WI38 (cell line): ENCODE measurements around the gene SIGLECL1.

Experiments used
- H3K4me3 ChIP-seq: 2 replicates; pipeline ENCODE4 v1.5.1; 2011; ENCODE audit warnings: low read depth, mild to moderate bottlenecking, control low read depth, low read length
- TF ChIP-seq, protein P1 (sequence below): IDR thresholded peaks from 2 replicates; pipeline ENCODE4 v1.5.1; 2012; ENCODE audit warnings: low read depth, mild to moderate bottlenecking, control low read depth, low read length

SIGLECL1 gene

DNA sequence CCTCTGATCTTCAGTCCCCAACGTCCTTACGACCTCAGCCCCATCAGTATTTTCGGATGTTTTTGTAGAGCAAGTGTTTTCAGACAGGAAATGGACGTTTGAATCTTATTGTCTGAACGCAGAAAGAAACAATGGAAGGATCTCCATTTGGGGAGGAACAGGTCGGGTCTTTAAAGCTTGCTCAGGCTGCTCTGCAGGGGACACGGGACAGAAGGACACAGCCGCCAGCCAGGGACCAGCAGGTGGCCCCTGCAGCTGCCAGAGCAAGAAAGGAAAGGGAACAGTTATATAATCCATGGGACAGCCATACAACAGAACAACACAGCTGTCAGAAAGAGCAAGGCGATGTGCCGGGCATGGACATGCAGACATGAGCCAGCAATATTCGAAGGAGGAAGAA lies 42.1 kb downstream of the SIGLECL1 start:
- TF ChIP-seq, protein P1, sequence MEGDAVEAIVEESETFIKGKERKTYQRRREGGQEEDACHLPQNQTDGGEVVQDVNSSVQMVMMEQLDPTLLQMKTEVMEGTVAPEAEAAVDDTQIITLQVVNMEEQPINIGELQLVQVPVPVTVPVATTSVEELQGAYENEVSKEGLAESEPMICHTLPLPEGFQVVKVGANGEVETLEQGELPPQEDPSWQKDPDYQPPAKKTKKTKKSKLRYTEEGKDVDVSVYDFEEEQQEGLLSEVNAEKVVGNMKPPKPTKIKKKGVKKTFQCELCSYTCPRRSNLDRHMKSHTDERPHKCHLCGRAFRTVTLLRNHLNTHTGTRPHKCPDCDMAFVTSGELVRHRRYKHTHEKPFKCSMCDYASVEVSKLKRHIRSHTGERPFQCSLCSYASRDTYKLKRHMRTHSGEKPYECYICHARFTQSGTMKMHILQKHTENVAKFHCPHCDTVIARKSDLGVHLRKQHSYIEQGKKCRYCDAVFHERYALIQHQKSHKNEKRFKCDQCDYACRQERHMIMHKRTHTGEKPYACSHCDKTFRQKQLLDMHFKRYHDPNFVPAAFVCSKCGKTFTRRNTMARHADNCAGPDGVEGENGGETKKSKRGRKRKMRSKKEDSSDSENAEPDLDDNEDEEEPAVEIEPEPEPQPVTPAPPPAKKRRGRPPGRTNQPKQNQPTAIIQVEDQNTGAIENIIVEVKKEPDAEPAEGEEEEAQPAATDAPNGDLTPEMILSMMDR = no peak
- H3K4me3 ChIP-seq = no peak overlapping the region

GRCh38 chr19:51293571-51294210 lies 42.8 kb downstream of the SIGLECL1 start:
- TF ChIP-seq, protein P1 = no peak
- H3K4me3 ChIP-seq = no peak overlapping the region

DNA sequence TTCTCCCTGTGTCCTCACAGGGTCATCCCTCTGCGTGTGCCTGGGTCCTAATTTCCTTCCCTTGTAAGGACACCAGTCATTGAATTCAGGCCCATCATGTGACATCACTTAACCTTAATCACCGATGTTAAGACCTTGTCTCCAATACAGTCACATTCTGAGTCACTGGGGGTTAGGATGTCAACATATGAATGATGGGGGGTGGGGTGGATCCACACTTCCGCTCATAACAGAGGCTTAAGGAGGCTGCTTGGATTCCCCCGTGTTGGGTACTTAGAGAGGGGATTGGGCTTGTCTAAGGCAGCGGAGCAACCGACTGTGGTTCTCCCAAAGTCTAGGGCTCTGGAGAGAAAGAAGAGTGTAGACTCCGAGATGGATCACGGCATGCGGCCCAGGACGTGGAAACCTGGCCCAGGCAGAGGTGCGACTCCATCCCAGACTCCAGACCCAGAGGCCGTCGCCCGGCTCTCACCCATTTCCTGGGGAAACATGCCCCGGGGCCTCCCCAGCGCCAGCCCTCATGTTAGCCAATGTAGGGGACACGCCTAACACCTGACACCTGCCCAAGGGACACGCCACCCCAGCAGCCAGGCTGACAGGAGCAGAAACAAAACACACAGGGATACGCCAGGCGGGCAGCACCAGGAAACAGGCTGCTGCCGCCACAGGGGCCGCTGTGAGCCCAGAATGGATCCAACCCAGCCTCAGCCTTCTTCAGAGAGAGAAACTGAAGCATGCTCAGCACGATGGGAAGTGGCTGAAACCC lies 43.5 kb downstream of the SIGLECL1 start:
- TF ChIP-seq, protein P1 = no peak

DNA sequence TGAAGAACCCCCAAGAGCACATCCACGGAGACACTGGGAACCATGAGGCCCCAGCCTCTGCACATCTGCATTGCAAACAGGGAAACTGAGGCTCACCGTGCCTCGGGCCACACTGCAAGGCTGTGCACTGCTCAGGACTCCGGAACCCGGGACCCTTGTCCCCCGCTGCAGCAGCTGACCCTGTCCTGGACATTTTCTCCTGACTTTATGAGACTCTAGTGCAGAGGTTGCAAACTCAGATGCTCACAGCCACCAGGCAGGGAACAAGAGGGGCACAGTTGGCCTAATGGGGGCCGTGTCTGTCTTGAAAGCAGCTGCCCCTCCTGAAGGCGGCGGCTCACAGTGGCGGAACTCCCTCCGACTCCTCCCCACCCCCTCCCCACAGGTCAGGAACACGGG lies 44.1 kb downstream of the SIGLECL1 start:
- no peak overlapping the region for H3K4me3 ChIP-seq
- TF ChIP-seq, protein P1 = no peak

More for the DNA sequence above, 43.5 kb downstream of the SIGLECL1 start:
- H3K4me3 ChIP-seq = no peak overlapping the region

DNA sequence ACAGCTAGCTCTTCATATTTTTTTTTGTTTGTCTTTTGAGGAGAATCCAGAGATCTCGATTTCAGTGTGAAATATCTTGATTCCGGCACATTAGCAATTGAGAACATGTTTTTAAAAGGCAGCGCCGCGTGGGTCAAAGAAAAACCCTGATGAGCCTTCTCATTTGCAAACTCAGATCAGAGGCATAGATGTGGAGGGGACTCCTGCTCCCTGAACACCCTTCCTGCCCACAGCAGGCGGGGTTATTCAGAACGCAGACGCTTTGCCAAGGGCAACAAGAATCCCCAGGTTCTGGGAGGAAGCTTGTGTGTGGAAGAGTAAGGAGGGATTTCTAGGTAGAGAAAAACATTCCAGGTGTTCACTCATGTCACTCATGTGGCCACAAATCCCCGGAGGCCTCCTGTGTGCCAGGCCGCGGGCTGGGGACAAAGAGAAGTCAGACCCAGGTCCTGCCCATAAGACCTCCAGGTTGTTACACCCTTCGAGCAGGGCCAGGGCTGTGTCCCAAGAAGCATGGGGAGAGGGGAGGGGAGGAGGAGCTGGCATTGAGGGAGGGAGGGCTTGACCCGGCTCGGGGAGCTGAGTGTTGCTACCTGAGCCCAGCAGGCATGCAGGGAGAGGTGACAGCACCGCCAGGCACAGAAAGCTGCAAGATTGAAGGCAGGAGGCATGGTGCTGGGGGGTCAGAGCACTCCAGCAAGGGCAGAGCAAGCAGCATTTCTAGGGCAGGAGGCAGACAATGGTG lies 44.7 kb downstream of the SIGLECL1 start:
- TF ChIP-seq, protein P1 = no peak
- no peak overlapping the region for H3K4me3 ChIP-seq

GRCh38 chr19:51296336-51297093 lies 45.6 kb downstream of the SIGLECL1 start:
- no peak overlapping the region for H3K4me3 ChIP-seq
- TF ChIP-seq, protein P1 = no peak
